Measurements from ENCODE around the gene NUDT1. TPM values are rescaled to one million over a fixed set of nuclear protein-coding genes. Genes with fewer than 3 reads are reported as not detected.

Gene NUDT1
- total and polyA plus RNA-seq, 2 donors: 37.5 to 105 TPM

DNA sequence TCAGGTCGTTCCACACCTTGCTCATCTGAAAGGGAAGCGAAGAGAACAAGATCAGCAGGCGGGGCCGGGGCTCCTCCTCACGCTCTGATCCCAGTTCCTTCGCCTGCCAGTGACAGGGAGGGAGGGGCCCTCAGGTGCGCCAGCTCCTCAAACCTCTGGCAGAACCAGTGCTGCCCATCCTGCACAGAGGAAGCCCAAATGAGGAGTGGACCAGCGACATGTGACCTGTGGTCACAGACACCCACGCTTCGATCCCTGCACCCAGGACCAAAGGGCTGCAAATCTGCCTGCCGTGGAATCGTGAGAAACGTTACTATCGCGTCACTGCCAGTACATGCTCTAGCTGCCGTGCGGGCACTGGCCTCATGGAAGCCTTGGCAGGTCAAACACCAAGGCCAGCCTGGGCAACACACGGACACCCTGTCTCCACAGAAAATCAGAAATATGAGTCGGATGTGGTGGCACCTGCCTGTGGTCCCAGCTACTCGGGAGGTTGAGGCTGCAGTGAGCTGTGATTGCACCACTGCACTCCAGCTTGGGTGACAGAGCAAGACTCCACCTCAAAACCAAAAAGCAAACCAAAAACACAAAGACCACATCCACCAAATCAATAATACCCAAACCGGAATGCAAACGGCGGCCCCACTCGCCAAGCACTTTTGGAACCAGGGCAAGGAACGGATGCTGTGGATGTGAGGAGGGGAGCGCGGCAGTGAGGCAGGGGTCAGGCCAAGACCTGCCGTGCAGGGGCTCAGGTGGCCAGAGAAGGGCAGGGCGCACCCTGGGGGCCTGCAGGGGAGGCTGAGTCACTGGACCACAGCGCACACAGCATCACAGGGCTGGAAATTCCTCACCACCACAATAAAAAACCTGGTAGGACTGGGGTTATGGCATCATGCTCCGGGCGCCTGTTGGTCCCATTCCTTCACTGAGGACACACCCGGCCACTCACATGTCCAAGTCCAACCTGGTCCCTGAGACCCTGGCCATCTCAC lies 13.4 kb downstream of the NUDT1 start:
- no peak overlapping the region for H3K27ac ChIP-seq (ENCODE audit: low read depth in 1 of 2, low read length in 1 of 2)
- DNase-seq (ENCODE audit: low read depth in 6 of 9, low spot score in 9 of 9): no peak
- no peak overlapping the region for H3K4me3 ChIP-seq (ENCODE audit: low read length in 2 of 2)
- peaks cover 0 to 2% of the 10 kb centered on the region in 2 donors for H3K4me1 ChIP-seq (ENCODE audit: control insufficient read depth in 2 of 2, insufficient read depth in 2 of 2, low read length in 2 of 2)
- H3K36me3 ChIP-seq (ENCODE audit: control insufficient read depth in 2 of 2, insufficient read depth in 2 of 2, low read length in 1 of 2): peaks cover 8 to 24% of the 10 kb centered on the region in 2 donors
- 95% methylated on average over 33 of the region's 33 CpGs for WGBS
- H3K27me3 ChIP-seq (ENCODE audit: control insufficient read depth in 2 of 2, insufficient read depth in 1 of 2, low read length in 1 of 2): no peaks in the 10 kb centered on the region
- H3K9me3 ChIP-seq (ENCODE audit: control insufficient read depth in 2 of 2, insufficient read depth in 1 of 2, low read length in 1 of 2): no peaks in the 10 kb centered on the region

DNA sequence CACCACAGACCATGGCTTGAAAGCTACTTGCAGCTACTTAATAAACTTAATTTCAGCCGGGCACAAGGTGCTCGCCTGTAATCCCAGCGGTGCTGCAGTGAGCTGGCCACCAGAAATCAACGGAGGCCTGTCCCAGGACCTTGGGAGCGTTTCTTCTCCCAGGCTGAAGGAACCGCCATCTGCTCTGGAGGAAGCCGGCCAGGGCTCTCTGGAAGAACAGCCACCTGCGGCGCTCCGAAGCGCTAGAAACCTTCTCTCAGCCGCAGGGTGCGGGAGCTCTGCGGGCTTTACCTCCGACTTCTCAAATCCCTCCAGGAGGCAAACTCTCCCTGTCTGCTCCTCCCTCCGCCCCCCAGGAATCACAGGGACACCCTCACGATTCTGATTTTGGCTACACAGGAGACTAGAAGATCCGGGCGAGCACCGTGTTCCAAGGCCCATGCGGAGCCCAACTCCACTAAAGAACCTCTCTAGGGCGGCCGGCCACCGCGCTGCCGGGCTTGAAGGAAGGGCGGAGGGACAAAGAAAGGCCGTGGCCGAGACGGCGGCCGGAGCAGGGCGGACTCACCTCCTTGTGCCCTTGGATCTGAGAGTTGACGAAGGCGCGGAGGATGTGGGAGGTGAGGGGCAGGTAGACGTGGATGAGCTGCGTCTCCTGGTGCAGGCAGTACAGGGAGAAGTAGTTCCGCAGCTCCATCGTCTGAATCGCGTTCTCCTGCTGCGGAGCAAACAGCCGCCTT lies 14.4 kb downstream of the NUDT1 start:
- WGBS: 99% methylated on average over 44 of the region's 44 CpGs
- H3K36me3 ChIP-seq (ENCODE audit: control insufficient read depth in 2 of 2, insufficient read depth in 2 of 2, low read length in 1 of 2): peaks cover 3 to 17% of the 10 kb centered on the region in 2 donors
- no peak for DNase-seq (ENCODE audit: low read depth in 6 of 9, low spot score in 9 of 9)

DNA sequence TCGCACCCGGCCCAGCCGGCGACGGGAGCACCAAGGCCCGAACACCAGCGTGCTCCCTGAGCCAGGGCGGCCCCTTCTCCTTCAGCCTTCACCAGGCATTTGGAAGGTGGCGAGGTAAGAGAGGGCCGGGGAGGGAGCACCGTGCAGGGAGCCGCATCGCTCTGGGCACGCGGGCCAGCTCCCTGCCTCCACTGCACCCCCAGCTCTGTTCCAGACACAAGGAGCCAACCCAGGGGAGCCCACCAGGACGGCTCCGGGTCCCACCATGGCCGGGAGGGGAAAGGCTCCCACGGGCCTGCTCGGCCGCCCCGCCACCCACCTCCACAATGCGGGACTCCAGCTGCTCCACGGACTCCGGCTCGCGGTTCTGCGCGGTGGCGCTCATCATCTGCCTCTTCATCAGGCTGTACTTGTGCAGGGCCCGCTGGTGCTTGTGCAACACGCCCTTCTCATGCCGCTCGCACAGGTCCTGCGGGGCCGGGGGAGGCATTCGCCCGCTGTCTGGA lies 15.1 kb downstream of the NUDT1 start:
- no peaks in the 10 kb centered on the region for H3K9me3 ChIP-seq (ENCODE audit: control insufficient read depth in 2 of 2, insufficient read depth in 1 of 2, low read length in 1 of 2)
- peaks cover under 1 to 11% of the 10 kb centered on the region in 2 donors for H3K36me3 ChIP-seq (ENCODE audit: control insufficient read depth in 2 of 2, insufficient read depth in 2 of 2, low read length in 1 of 2)
- WGBS: 98% methylated on average over 38 of the region's 38 CpGs
- H3K4me3 ChIP-seq (ENCODE audit: low read length in 2 of 2): no peak overlapping the region
- no peaks in the 10 kb centered on the region for H3K27me3 ChIP-seq (ENCODE audit: control insufficient read depth in 2 of 2, insufficient read depth in 1 of 2, low read length in 1 of 2)
- no peak for DNase-seq (ENCODE audit: low read depth in 6 of 9, low spot score in 9 of 9)
- H3K27ac ChIP-seq (ENCODE audit: low read depth in 1 of 2, low read length in 1 of 2): no peak overlapping the region
- peaks cover 0 to 11% of the 10 kb centered on the region in 2 donors for H3K4me1 ChIP-seq (ENCODE audit: control insufficient read depth in 2 of 2, insufficient read depth in 2 of 2, low read length in 2 of 2)

More for the DNA sequence above, 14.4 kb downstream of the NUDT1 start:
- Histone ChIP-seq H3K4me1 (ENCODE audit: control insufficient read depth in 2 of 2, insufficient read depth in 2 of 2, low read length in 2 of 2) (peaks cover 0 to 5% of the 10 kb centered on the region in 2 donors), H3K27ac (ENCODE audit: low read depth in 1 of 2, low read length in 1 of 2) (no peak overlapping the region), H3K27me3 (ENCODE audit: control insufficient read depth in 2 of 2, insufficient read depth in 1 of 2, low read length in 1 of 2) (no peaks in the 10 kb centered on the region), H3K4me3 (ENCODE audit: low read length in 2 of 2) (no peak overlapping the region), H3K9me3 (ENCODE audit: control insufficient read depth in 2 of 2, insufficient read depth in 1 of 2, low read length in 1 of 2) (no peaks in the 10 kb centered on the region)

DNA sequence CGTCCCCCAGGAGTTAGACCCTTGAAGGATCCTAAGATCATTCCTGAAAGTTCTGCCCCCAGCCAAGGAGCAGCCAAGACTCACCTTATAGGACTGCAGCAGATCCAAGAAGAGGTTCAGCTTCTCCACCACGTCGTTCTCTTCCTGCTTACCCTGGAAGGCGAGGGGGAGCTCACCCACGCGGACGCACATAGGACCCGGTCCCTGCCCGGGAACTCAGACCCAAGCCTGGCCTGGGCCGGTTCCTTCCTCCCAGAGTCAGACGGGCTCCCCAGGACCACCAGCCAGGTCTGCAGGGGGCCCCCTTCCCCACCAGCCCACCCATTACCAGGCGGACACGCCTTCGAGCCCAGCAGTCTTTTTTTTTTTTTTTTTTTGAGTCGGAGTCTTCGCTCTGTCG lies 15.6 kb downstream of the NUDT1 start:
- Histone ChIP-seq H3K27me3 (ENCODE audit: control insufficient read depth in 2 of 2, insufficient read depth in 1 of 2, low read length in 1 of 2) (no peaks in the 10 kb centered on the region), H3K36me3 (ENCODE audit: control insufficient read depth in 2 of 2, insufficient read depth in 2 of 2, low read length in 1 of 2) (peaks cover 5 to 10% of the 10 kb centered on the region in 2 donors), H3K4me3 (ENCODE audit: low read length in 2 of 2) (no peak overlapping the region), H3K4me1 (ENCODE audit: control insufficient read depth in 2 of 2, insufficient read depth in 2 of 2, low read length in 2 of 2) (peaks cover 0 to 9% of the 10 kb centered on the region in 2 donors), H3K9me3 (ENCODE audit: control insufficient read depth in 2 of 2, insufficient read depth in 1 of 2, low read length in 1 of 2) (no peaks in the 10 kb centered on the region), H3K27ac (ENCODE audit: low read depth in 1 of 2, low read length in 1 of 2) (no peak overlapping the region)
- DNase-seq (ENCODE audit: low read depth in 6 of 9, low spot score in 9 of 9): no peak
- 96% methylated on average over 17 of the region's 17 CpGs for WGBS

DNA sequence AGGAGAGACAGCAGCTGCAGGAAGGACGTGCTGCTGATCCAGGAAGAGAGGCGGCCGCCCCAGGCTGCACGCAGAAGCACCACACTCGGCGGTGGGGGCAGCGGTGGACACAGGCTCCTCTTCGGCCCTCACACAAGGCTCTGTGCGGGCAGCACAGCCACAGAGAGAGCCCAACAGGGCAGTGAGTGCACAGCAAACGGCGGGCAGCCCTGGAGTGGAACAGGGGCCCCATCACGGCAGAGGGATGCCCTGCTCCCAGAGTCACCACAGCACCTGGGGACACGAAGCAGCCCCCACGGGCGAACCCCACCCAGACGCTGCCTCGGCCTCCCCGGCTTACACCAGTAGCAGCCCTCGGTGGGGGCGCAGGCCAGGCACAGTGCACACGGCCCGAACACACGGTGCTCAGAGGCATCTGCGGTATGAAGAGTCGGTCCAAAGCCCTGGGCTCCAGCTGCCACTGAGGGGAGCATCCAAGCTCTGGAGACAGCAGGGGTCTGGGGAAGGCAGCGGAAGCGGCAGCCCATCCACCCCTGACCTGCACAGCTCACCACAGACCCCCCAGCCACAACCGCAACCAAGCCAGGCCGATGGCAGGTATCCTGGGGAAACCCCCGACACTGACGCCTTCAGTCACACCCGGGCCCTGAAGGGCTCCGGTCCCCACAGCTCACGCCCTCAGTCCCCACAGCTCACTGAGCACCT lies 16.8 kb downstream of the NUDT1 start:
- Histone ChIP-seq H3K27ac (ENCODE audit: low read depth in 1 of 2, low read length in 1 of 2) (no peak overlapping the region), H3K9me3 (ENCODE audit: control insufficient read depth in 2 of 2, insufficient read depth in 1 of 2, low read length in 1 of 2) (no peaks in the 10 kb centered on the region), H3K36me3 (ENCODE audit: control insufficient read depth in 2 of 2, insufficient read depth in 2 of 2, low read length in 1 of 2) (peaks cover 5 to 14% of the 10 kb centered on the region in 2 donors), H3K27me3 (ENCODE audit: control insufficient read depth in 2 of 2, insufficient read depth in 1 of 2, low read length in 1 of 2) (no peaks in the 10 kb centered on the region), H3K4me3 (ENCODE audit: low read length in 2 of 2) (no peak overlapping the region), H3K4me1 (ENCODE audit: control insufficient read depth in 2 of 2, insufficient read depth in 2 of 2, low read length in 2 of 2) (peaks cover 0 to 9% of the 10 kb centered on the region in 2 donors)
- no peak for DNase-seq (ENCODE audit: low read depth in 6 of 9, low spot score in 9 of 9)
- WGBS: 95% methylated on average over 34 of the region's 34 CpGs

DNA sequence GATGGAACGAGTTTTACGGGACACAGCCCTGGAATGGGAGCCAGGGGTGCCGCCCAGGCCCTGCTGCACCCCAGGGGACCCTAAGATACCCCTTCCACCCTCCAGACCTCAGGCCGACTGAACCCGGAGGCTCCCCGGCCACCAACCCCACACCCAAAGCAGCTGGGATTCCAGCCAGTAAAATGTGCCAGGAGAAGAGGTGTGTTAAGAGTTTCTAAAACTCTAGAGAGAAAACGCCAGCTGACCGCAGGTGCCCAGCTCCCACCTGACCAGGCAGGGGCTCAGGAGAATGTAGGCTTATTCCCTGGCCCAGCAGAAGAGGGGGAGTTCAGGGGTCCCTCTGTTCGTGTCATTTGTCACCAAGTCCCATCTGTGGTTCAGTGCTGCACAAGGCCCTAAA lies 17.5 kb downstream of the NUDT1 start:
- Histone ChIP-seq H3K4me3 (ENCODE audit: low read length in 2 of 2) (no peak overlapping the region), H3K27me3 (ENCODE audit: control insufficient read depth in 2 of 2, insufficient read depth in 1 of 2, low read length in 1 of 2) (no peaks in the 10 kb centered on the region), H3K9me3 (ENCODE audit: control insufficient read depth in 2 of 2, insufficient read depth in 1 of 2, low read length in 1 of 2) (no peaks in the 10 kb centered on the region), H3K4me1 (ENCODE audit: control insufficient read depth in 2 of 2, insufficient read depth in 2 of 2, low read length in 2 of 2) (peaks cover 0 to 9% of the 10 kb centered on the region in 2 donors), H3K36me3 (ENCODE audit: control insufficient read depth in 2 of 2, insufficient read depth in 2 of 2, low read length in 1 of 2) (peaks cover 9 to 12% of the 10 kb centered on the region in 2 donors), H3K27ac (ENCODE audit: low read depth in 1 of 2, low read length in 1 of 2) (no peak overlapping the region)
- no peak for DNase-seq (ENCODE audit: low read depth in 6 of 9, low spot score in 9 of 9)
- 98% methylated on average over 9 of the region's 9 CpGs for WGBS

DNA sequence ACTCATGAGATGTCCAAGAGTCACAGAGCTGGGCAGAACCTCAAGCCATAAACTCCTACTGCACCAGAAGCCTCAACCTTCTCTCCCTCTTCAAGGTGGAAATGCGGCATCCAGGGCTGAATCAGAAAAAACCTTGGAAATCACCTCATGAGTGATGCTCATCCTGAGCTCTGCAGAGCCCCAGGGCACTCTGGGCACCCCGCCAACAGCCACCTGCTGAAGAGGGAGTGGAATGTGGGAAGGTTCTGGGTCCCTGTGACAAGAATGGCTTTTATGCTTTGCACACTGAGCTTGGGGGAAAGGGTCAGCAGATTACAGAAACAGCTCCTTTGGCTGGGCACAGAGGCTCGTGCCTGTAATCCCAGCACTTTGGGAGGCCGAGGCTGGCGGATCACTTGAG lies 18.8 kb downstream of the NUDT1 start:
- Histone ChIP-seq H3K9me3 (ENCODE audit: control insufficient read depth in 2 of 2, insufficient read depth in 1 of 2, low read length in 1 of 2) (no peaks in the 10 kb centered on the region), H3K27me3 (ENCODE audit: control insufficient read depth in 2 of 2, insufficient read depth in 1 of 2, low read length in 1 of 2) (no peaks in the 10 kb centered on the region), H3K4me3 (ENCODE audit: low read length in 2 of 2) (no peak overlapping the region), H3K27ac (ENCODE audit: low read depth in 1 of 2, low read length in 1 of 2) (no peak overlapping the region), H3K36me3 (ENCODE audit: control insufficient read depth in 2 of 2, insufficient read depth in 2 of 2, low read length in 1 of 2) (peaks cover 9 to 11% of the 10 kb centered on the region in 2 donors), H3K4me1 (ENCODE audit: control insufficient read depth in 2 of 2, insufficient read depth in 2 of 2, low read length in 2 of 2) (peaks cover 0 to 9% of the 10 kb centered on the region in 2 donors)
- 95% methylated on average over 5 of the region's 5 CpGs for WGBS
- DNase-seq (ENCODE audit: low read depth in 6 of 9, low spot score in 9 of 9): no peak

DNA sequence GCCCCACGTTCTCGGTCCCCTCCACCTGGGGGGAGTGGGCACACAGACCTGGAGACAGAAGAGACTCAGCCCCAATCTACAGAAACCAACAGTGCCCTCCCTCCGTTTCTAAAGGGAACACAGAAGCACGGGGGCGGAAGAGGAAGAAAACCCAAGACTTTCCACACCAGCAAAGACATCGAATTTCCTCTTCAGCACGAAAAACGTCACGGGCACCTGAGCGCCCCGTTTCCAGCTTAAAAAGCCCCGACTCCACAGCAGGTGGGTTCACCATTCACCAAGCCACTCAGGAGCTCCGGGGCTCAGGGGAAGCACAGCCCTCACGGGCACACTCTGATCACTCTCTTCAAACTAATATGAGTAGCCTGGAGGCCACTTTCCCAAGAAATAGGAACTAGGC lies 19.6 kb downstream of the NUDT1 start:
- Histone ChIP-seq H3K36me3 (ENCODE audit: control insufficient read depth in 2 of 2, insufficient read depth in 2 of 2, low read length in 1 of 2) (peaks cover 8 to 9% of the 10 kb centered on the region in 2 donors), H3K27me3 (ENCODE audit: control insufficient read depth in 2 of 2, insufficient read depth in 1 of 2, low read length in 1 of 2) (no peaks in the 10 kb centered on the region), H3K9me3 (ENCODE audit: control insufficient read depth in 2 of 2, insufficient read depth in 1 of 2, low read length in 1 of 2) (no peaks in the 10 kb centered on the region), H3K4me3 (ENCODE audit: low read length in 2 of 2) (no peak overlapping the region), H3K27ac (ENCODE audit: low read depth in 1 of 2, low read length in 1 of 2) (peak overlapping the region; percentile 74 to 75), H3K4me1 (ENCODE audit: control insufficient read depth in 2 of 2, insufficient read depth in 2 of 2, low read length in 2 of 2) (peaks cover 0 to 9% of the 10 kb centered on the region in 2 donors)
- WGBS: 42% methylated on average over 14 of the region's 14 CpGs
- peak in 3 of 9 donors; percentile 22 to 60 (median 31) for DNase-seq (ENCODE audit: low read depth in 6 of 9, low spot score in 9 of 9)

Data from thymus (tissue), 11 donors.